DMS79 (cell line): ENCODE measurements around the gene BMPR1A.
"Not testable (repeated sequence)": the region's sequence is repeated elsewhere in the genome, so short reads cannot be mapped to it uniquely, and the experiment has no call there.

ENCODE experiments used
- DNase-seq: peaks from one replicate; lab custom pipeline; 2025; lab: John Stamatoyannopoulos, UW

Gene BMPR1A

GRCh38 chr10:86730227-86730626 lies 26.2 kb upstream of the BMPR1A start:
- DNase-seq = no peak

GRCh38 chr10:86732771-86733170 lies 23.6 kb upstream of the BMPR1A start:
- no peak for DNase-seq

- no peak for DNase-seq
These were observed 23.2 kb upstream of the BMPR1A start for GRCh38 chr10:86733260-86733671.

- DNase-seq = no peak
These were observed 22.0 kb upstream of the BMPR1A start for GRCh38 chr10:86734207-86734988.

GRCh38 chr10:86735278-86735677 lies 21.1 kb upstream of the BMPR1A start:
- not testable (repeated sequence) for DNase-seq

GRCh38 chr10:86742230-86742629 lies 14.2 kb upstream of the BMPR1A start:
- DNase-seq = no peak

- DNase-seq = no peak
These were observed 12.2 kb upstream of the BMPR1A start for GRCh38 chr10:86744067-86744725.

- DNase-seq = no peak
These were observed 8.4 kb upstream of the BMPR1A start for GRCh38 chr10:86747796-86748581.

- no peak for DNase-seq
These were observed 6.6 kb upstream of the BMPR1A start for GRCh38 chr10:86749854-86750253.

GRCh38 chr10:86751477-86751876 lies 4.9 kb upstream of the BMPR1A start:
- DNase-seq = no peak

GRCh38 chr10:86752311-86752710 lies 4.1 kb upstream of the BMPR1A start:
- no peak for DNase-seq

- DNase-seq = no peak
These were observed 3.4 kb upstream of the BMPR1A start for GRCh38 chr10:86753051-86753450.

GRCh38 chr10:86753638-86754434 lies 2.6 kb upstream of the BMPR1A start:
- DNase-seq = no peak

GRCh38 chr10:86755454-86755739 lies 1.0 kb upstream of the BMPR1A start:
- DNase-seq = no peak

GRCh38 chr10:86755740-86756510 lies 494 bp upstream of the BMPR1A start:
- DNase-seq = peak; percentile 46

GRCh38 chr10:86757113-86757972 lies 924 bp downstream of the BMPR1A start:
- no peak for DNase-seq

- DNase-seq = no peak
These were observed 2.0 kb downstream of the BMPR1A start for GRCh38 chr10:86758189-86759072.

- no peak for DNase-seq
These were observed 2.8 kb downstream of the BMPR1A start for GRCh38 chr10:86759073-86759672.

GRCh38 chr10:86763404-86763803 lies 7.0 kb downstream of the BMPR1A start:
- DNase-seq = no peak
